Epithelial cell of proximal tubule (primary cell): ENCODE data around the gene TEKT1. TPM values are rescaled to one million over a fixed set of nuclear protein-coding genes. Genes with fewer than 3 reads are reported as not detected.

Experiments used
- DNase-seq: peaks from one replicate; pipeline ENCODE4 v3.0.0-alpha.2; 2011; ENCODE audit warnings: low read depth
- H3K4me3 ChIP-seq: 2 replicates; pipeline ENCODE4 v1.5.1; 2011; ENCODE audit warnings: low read depth, mild to moderate bottlenecking, low read length
- CTCF ChIP-seq: conservative IDR thresholded peaks from 2 replicates; pipeline ENCODE4 v1.5.1; 2012; ENCODE audit warnings: low read depth, mild to moderate bottlenecking, low read length
- total RNA-seq: library from RNA; depleted of rRNA; stranded (reverse); fragments of >200 nt; gene quantifications from 2 replicates; pipeline ENCODE4 v1.2.3, GENCODE V29; 2015

TEKT1 gene
- total RNA-seq, 1 donor from 2014 or later = not detected

GRCh38 chr17:6811510-6811909 is 20.0 kb downstream of the TEKT1 start:
- H3K4me3 ChIP-seq = no peak overlapping the region
- DNase-seq = no peak
- TF ChIP-seq CTCF = no peak

- H3K4me3 ChIP-seq = no peak overlapping the region
- DNase-seq = no peak
- peak; percentile 60 for TF ChIP-seq CTCF
Observed at GRCh38 chr17:6800422-6801027, 31.0 kb downstream of the TEKT1 start.

- TF ChIP-seq CTCF = no peak
- H3K4me3 ChIP-seq = no peak overlapping the region
- no peak for DNase-seq
Observed at GRCh38 chr17:6799738-6800137, 31.8 kb downstream of the TEKT1 start.

GRCh38 chr17:6797718-6798351 is 33.7 kb downstream of the TEKT1 start:
- H3K4me3 ChIP-seq = no peak overlapping the region
- DNase-seq = no peak
- TF ChIP-seq CTCF = no peak

GRCh38 chr17:6796887-6797490 is 34.5 kb downstream of the TEKT1 start:
- no peak for DNase-seq
- TF ChIP-seq CTCF = no peak
- H3K4me3 ChIP-seq = no peak overlapping the region

- H3K4me3 ChIP-seq = no peak overlapping the region
- no peak for DNase-seq
- TF ChIP-seq CTCF = no peak
Observed at GRCh38 chr17:6796017-6796886, 35.3 kb downstream of the TEKT1 start.
